Prostate gland (tissue), 2 donors: ENCODE results near the gene PCBP1.

Source experiments
- CTCF ChIP-seq, 4 experiments: fragments of 200-600 bp in 2 of 4; fragments of 450-650 bp in 2 of 4; sonication (generic) in 2 of 4; IDR thresholded peaks; 1 replicate in 3 of 4; 2 replicates in 1 of 4; pipeline ENCODE4 v1.5.1; 2016 to 2019; ENCODE audit warnings: antibody characterized with exemption in 4 of 4, mild to moderate bottlenecking in 2 of 4, moderate library complexity in 2 of 4
- POLR2A ChIP-seq: fragments of 450-650 bp; IDR thresholded peaks from one replicate; pipeline ENCODE4 v1.6.1; 2016; ENCODE audit warnings: antibody characterized with exemption, mild to moderate bottlenecking

GRCh38 chr2:70123051-70123828 lies 36.0 kb downstream of the PCBP1 start:
- no peak for TF ChIP-seq CTCF (IDR thresholded peaks at IDR 0.05)
- no peak for TF ChIP-seq POLR2A
